ENCODE data around the gene SEC22A.

SEC22A gene

DNA sequence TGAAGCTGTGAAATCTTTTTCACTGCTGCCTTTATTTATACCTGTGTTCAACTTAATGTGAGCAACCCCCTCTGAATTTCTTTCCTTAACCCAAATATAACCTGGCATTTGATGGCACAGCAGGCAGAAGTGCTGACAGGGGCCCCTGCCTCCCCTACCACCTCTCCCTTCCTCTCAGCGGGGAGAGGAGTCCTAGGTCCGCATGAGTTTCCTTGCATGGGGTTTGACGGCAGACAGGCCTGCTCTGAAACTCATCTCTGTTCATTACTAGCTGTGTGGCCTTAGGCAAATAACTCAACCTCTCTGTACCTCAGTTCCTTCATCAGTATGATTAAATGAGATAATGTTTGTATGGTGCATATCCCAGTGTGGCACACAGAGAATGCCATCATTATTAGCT, 79.7 kb downstream of the SEC22A start:
- Histone ChIP-seq H3K36me3 (ENCODE audit: control insufficient read depth in 4 of 4, insufficient read depth in 4 of 4, low read length in 3 of 4) (no peaks in the 10 kb centered on the region), H3K4me1 (ENCODE audit: control extremely low read depth in 1 of 4, control insufficient read depth in 4 of 4, insufficient read depth in 4 of 4, low read length in 3 of 4) (no peaks in the 10 kb centered on the region), H3K4me3 (ENCODE audit: control insufficient read depth in 1 of 7, extremely low read depth in 1 of 7, insufficient read depth in 4 of 7, low read depth in 2 of 7, low read length in 6 of 7) (no peak overlapping the region), H3K27me3 (replicated peaks in 2 of 5; ENCODE audit: control insufficient read depth in 4 of 5, insufficient read depth in 5 of 5, low read length in 4 of 5) (no peaks in the 10 kb centered on the region), H3K9me3 (ENCODE audit: control extremely low read depth in 1 of 5, control insufficient read depth in 4 of 5, insufficient read depth in 2 of 5, low read depth in 1 of 5, low read length in 4 of 5) (no peaks in the 10 kb centered on the region), H3K27ac (ENCODE audit: insufficient read depth in 1 of 2, low read depth in 1 of 2, low read length in 2 of 2, poor library complexity in 1 of 2, severe bottlenecking in 2 of 2) (no peak overlapping the region)
- POLR2A ChIA-PET = no interaction called here
- no CpG with 5 or more reads among the region's 3 CpGs for WGBS (ENCODE audit: insufficient coverage)
- CTCF ChIA-PET = interaction anchor here (1.5 kb wide), 1 partner anchor 11 kb away, joined by 3 read pairs; no protein-coding TSS in a partner anchor
- DNase-seq = no peak

DNA sequence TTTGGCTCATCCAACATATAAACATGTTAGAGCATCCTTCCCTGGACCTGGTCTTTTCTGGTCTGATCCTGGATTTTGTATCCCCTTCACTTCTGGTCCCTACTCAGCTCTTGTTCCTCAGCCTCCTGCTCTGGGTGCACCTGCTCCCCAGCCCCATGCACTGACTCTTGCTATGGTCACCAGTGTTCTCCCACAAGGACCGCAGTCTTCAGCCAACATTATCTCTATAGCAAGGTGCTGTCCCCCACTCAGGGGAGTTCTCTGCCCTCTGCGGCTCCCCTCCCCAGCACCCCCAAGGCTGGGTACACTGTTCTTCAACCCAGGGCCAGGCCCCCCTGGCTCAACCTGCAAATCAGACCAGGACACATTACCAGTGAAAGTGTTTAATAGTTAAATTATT, 80.2 kb downstream of the SEC22A start:
- Histone ChIP-seq H3K4me1 (ENCODE audit: control extremely low read depth in 1 of 4, control insufficient read depth in 4 of 4, insufficient read depth in 4 of 4, low read length in 3 of 4) (no peaks in the 10 kb centered on the region), H3K36me3 (ENCODE audit: control insufficient read depth in 4 of 4, insufficient read depth in 4 of 4, low read length in 3 of 4) (no peaks in the 10 kb centered on the region), H3K4me3 (ENCODE audit: control insufficient read depth in 1 of 7, extremely low read depth in 1 of 7, insufficient read depth in 4 of 7, low read depth in 2 of 7, low read length in 6 of 7) (no peak overlapping the region), H3K27ac (ENCODE audit: insufficient read depth in 1 of 2, low read depth in 1 of 2, low read length in 2 of 2, poor library complexity in 1 of 2, severe bottlenecking in 2 of 2) (no peak overlapping the region), H3K27me3 (replicated peaks in 2 of 5; ENCODE audit: control insufficient read depth in 4 of 5, insufficient read depth in 5 of 5, low read length in 4 of 5) (no peaks in the 10 kb centered on the region), H3K9me3 (ENCODE audit: control extremely low read depth in 1 of 5, control insufficient read depth in 4 of 5, insufficient read depth in 2 of 5, low read depth in 1 of 5, low read length in 4 of 5) (no peaks in the 10 kb centered on the region)
- 80% methylated on average over 1 of the region's 2 CpGs for WGBS (ENCODE audit: insufficient coverage)
- no peak for DNase-seq
- POLR2A ChIA-PET = no interaction called here
- CTCF ChIA-PET = interaction anchor here (1.5 kb wide), 1 partner anchor 12 kb away, joined by 3 read pairs; no protein-coding TSS in a partner anchor

DNA sequence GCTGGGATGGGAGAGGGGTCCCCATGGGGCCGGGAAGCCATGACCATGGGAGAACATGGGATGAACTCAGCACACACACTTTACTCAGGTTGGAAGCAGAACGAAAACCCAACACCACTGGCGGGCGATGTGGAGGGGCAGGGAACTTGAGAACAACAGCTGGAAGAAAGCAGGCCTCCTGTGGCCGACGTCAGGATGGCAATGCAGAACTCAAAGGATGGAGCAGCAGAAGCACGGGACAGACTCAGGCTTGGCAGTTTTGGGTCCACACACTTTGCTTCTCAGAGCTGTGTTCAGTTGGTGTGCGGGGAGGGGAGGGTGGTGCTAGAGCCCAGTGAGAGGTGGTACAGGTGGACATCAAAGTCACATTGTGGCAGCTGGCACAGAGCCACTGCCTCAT, 80.7 kb downstream of the SEC22A start:
- Histone ChIP-seq H3K4me1 (ENCODE audit: control extremely low read depth in 1 of 4, control insufficient read depth in 4 of 4, insufficient read depth in 4 of 4, low read length in 3 of 4) (no peaks in the 10 kb centered on the region), H3K4me3 (ENCODE audit: control insufficient read depth in 1 of 7, extremely low read depth in 1 of 7, insufficient read depth in 4 of 7, low read depth in 2 of 7, low read length in 6 of 7) (no peak overlapping the region), H3K27ac (ENCODE audit: insufficient read depth in 1 of 2, low read depth in 1 of 2, low read length in 2 of 2, poor library complexity in 1 of 2, severe bottlenecking in 2 of 2) (no peak overlapping the region), H3K27me3 (replicated peaks in 2 of 5; ENCODE audit: control insufficient read depth in 4 of 5, insufficient read depth in 5 of 5, low read length in 4 of 5) (no peaks in the 10 kb centered on the region), H3K9me3 (ENCODE audit: control extremely low read depth in 1 of 5, control insufficient read depth in 4 of 5, insufficient read depth in 2 of 5, low read depth in 1 of 5, low read length in 4 of 5) (no peaks in the 10 kb centered on the region), H3K36me3 (ENCODE audit: control insufficient read depth in 4 of 4, insufficient read depth in 4 of 4, low read length in 3 of 4) (no peaks in the 10 kb centered on the region)
- CTCF ChIA-PET = no interaction called here
- POLR2A ChIA-PET = no interaction called here
- DNase-seq = no peak
- 100% methylated on average over 6 of the region's 8 CpGs for WGBS (ENCODE audit: insufficient coverage)

DNA sequence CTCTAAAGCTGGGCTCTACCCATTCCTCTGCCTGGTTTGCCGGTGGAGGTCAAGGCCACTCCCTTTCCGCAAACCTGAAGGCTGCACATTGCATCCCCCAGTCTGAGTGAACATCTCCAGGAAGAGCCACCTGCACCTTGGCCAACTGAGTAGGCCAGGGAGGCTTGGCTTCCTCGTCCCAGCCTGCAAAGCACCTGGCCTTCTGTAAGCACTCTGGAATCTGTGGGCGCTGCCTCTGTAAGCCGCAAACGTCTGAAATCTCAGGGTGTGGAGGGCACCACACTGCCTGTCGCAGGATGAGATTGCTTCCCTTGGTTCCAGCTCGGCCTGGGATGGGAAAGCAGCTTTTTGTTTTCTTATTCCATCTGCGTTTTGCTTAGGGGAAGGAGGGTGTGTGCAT, 81.3 kb downstream of the SEC22A start:
- Histone ChIP-seq H3K36me3 (ENCODE audit: control insufficient read depth in 4 of 4, insufficient read depth in 4 of 4, low read length in 3 of 4) (no peaks in the 10 kb centered on the region), H3K9me3 (ENCODE audit: control extremely low read depth in 1 of 5, control insufficient read depth in 4 of 5, insufficient read depth in 2 of 5, low read depth in 1 of 5, low read length in 4 of 5) (no peaks in the 10 kb centered on the region), H3K4me3 (ENCODE audit: control insufficient read depth in 1 of 7, extremely low read depth in 1 of 7, insufficient read depth in 4 of 7, low read depth in 2 of 7, low read length in 6 of 7) (no peak overlapping the region), H3K27me3 (replicated peaks in 2 of 5; ENCODE audit: control insufficient read depth in 4 of 5, insufficient read depth in 5 of 5, low read length in 4 of 5) (no peaks in the 10 kb centered on the region), H3K4me1 (ENCODE audit: control extremely low read depth in 1 of 4, control insufficient read depth in 4 of 4, insufficient read depth in 4 of 4, low read length in 3 of 4) (no peaks in the 10 kb centered on the region), H3K27ac (ENCODE audit: insufficient read depth in 1 of 2, low read depth in 1 of 2, low read length in 2 of 2, poor library complexity in 1 of 2, severe bottlenecking in 2 of 2) (no peak overlapping the region)
- no peak for DNase-seq
- ChIA-PET POLR2A (no interaction called here), CTCF (no interaction called here)
- 97% methylated on average over 7 of the region's 9 CpGs for WGBS (ENCODE audit: insufficient coverage)

DNA sequence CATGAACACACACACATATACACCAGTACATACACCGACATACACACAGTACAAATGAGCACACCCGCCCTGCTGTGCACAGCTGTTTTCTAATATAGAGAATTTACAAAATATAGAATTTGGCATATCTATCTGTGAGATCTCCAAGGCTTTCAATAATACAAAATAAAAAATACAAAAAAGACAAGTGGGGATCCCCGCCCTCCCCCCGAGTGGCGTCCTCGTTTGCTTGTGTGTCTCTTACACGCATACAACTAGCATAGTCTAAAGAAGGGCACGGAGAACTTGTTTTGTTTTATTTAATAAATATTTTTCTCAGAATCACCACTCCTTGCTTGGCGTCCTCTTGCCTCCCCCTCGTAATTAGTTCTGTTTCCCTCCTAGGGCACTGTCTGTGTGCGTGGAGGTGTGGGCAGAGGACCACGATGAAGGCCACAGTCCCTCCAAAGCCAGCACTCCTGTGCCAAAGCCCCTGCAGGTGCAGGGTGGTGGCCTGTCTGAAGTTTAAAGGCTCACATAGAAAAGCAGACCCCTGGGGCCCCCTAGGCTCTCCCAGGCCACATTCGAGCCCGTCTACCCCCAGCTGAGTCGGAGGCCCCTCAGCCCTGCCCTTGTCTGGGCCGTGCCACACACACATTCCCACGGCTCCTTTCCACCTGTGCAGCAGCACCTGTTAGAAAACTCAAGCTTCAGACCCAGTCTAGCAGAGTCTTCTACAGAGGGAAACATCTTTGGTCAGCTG, 82.1 kb downstream of the SEC22A start:
- POLR2A ChIA-PET = no interaction called here
- 93% methylated on average over 7 of the region's 17 CpGs for WGBS (ENCODE audit: insufficient coverage)
- Histone ChIP-seq H3K4me3 (ENCODE audit: control insufficient read depth in 1 of 7, extremely low read depth in 1 of 7, insufficient read depth in 4 of 7, low read depth in 2 of 7, low read length in 6 of 7) (no peak overlapping the region), H3K36me3 (ENCODE audit: control insufficient read depth in 4 of 4, insufficient read depth in 4 of 4, low read length in 3 of 4) (no peaks in the 10 kb centered on the region), H3K27me3 (replicated peaks in 2 of 5; ENCODE audit: control insufficient read depth in 4 of 5, insufficient read depth in 5 of 5, low read length in 4 of 5) (no peaks in the 10 kb centered on the region), H3K4me1 (ENCODE audit: control extremely low read depth in 1 of 4, control insufficient read depth in 4 of 4, insufficient read depth in 4 of 4, low read length in 3 of 4) (no peaks in the 10 kb centered on the region), H3K9me3 (ENCODE audit: control extremely low read depth in 1 of 5, control insufficient read depth in 4 of 5, insufficient read depth in 2 of 5, low read depth in 1 of 5, low read length in 4 of 5) (no peaks in the 10 kb centered on the region), H3K27ac (ENCODE audit: insufficient read depth in 1 of 2, low read depth in 1 of 2, low read length in 2 of 2, poor library complexity in 1 of 2, severe bottlenecking in 2 of 2) (no peak overlapping the region)
- DNase-seq = no peak
- CTCF ChIA-PET = no interaction called here

DNA sequence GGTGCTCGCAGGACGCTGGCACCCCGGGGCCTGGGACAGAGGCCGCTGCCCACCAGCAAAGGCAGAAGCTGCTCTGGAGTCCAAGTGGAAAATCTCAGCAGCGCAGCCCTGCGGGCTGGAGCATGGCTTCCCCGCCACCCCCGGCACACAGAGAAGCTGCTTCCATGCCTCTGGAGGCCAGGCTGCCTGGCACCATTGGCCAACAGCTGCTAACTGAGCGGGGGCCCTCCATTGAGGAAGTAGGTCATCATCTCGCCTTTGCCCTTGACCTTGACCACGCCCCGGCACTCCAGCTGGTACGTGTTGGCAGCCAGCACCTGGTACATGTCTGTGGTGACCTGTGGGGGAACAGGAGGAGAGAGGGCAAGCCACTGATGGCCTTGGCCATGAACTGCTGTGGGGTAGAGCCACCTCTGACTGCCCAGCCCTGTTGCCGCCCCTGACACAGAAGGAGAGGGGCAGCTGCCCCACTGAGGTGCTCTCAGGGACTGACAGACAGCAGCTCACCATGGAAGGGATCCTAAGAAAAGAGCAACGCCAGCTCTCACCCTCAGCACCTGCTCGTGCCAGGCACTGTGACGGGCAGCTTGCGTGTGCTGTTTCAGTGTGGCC, 82.8 kb downstream of the SEC22A start:
- Histone ChIP-seq H3K36me3 (ENCODE audit: control insufficient read depth in 4 of 4, insufficient read depth in 4 of 4, low read length in 3 of 4) (no peaks in the 10 kb centered on the region), H3K4me1 (ENCODE audit: control extremely low read depth in 1 of 4, control insufficient read depth in 4 of 4, insufficient read depth in 4 of 4, low read length in 3 of 4) (no peaks in the 10 kb centered on the region), H3K4me3 (ENCODE audit: control insufficient read depth in 1 of 7, extremely low read depth in 1 of 7, insufficient read depth in 4 of 7, low read depth in 2 of 7, low read length in 6 of 7) (no peak overlapping the region), H3K27ac (ENCODE audit: insufficient read depth in 1 of 2, low read depth in 1 of 2, low read length in 2 of 2, poor library complexity in 1 of 2, severe bottlenecking in 2 of 2) (no peak overlapping the region), H3K27me3 (replicated peaks in 2 of 5; ENCODE audit: control insufficient read depth in 4 of 5, insufficient read depth in 5 of 5, low read length in 4 of 5) (no peaks in the 10 kb centered on the region), H3K9me3 (ENCODE audit: control extremely low read depth in 1 of 5, control insufficient read depth in 4 of 5, insufficient read depth in 2 of 5, low read depth in 1 of 5, low read length in 4 of 5) (no peaks in the 10 kb centered on the region)
- no peak for DNase-seq
- ChIA-PET CTCF (interaction anchor here (0.7 to 1.8 kb wide), 2 partner anchors 36 to 281 kb away, joined by 3 to 4 read pairs; no protein-coding TSS in a partner anchor), POLR2A (no interaction called here)
- 96% methylated on average over 18 of the region's 18 CpGs for WGBS (ENCODE audit: insufficient coverage)

DNA sequence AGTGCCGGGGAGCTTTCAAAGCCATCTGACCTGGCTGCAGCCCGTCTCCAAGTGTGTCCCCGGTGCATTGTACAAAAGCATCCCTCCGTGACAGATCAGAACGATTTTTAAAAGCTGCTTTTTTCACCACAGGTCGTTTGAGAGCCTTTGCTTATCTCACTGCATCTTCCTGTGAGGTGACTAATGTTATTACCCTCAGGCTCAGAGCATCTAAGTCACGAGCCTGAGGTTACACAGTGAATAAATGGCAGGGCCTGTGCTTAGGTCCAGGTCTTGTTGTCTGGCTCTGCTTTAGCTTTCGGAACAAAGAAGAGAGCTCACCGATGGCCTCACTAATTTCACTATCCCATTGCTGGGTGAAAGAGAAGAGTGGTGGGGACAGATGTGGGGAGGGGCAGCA, 83.3 kb downstream of the SEC22A start:
- H3K36me3 ChIP-seq (ENCODE audit: control insufficient read depth in 4 of 4, insufficient read depth in 4 of 4, low read length in 3 of 4) = no peaks in the 10 kb centered on the region
- POLR2A ChIA-PET = no interaction called here

More for the DNA sequence above, 83.3 kb downstream of the SEC22A start:
- Histone ChIP-seq H3K27me3 (replicated peaks in 2 of 5; ENCODE audit: control insufficient read depth in 4 of 5, insufficient read depth in 5 of 5, low read length in 4 of 5) (no peaks in the 10 kb centered on the region), H3K9me3 (ENCODE audit: control extremely low read depth in 1 of 5, control insufficient read depth in 4 of 5, insufficient read depth in 2 of 5, low read depth in 1 of 5, low read length in 4 of 5) (no peaks in the 10 kb centered on the region), H3K4me3 (ENCODE audit: control insufficient read depth in 1 of 7, extremely low read depth in 1 of 7, insufficient read depth in 4 of 7, low read depth in 2 of 7, low read length in 6 of 7) (no peak overlapping the region), H3K4me1 (ENCODE audit: control extremely low read depth in 1 of 4, control insufficient read depth in 4 of 4, insufficient read depth in 4 of 4, low read length in 3 of 4) (no peaks in the 10 kb centered on the region), H3K27ac (ENCODE audit: insufficient read depth in 1 of 2, low read depth in 1 of 2, low read length in 2 of 2, poor library complexity in 1 of 2, severe bottlenecking in 2 of 2) (no peak overlapping the region)
- CTCF ChIA-PET = interaction anchor here (0.7 to 1.8 kb wide), 2 partner anchors 35 to 280 kb away, joined by 3 to 4 read pairs; no protein-coding TSS in a partner anchor
- 83% methylated on average over 9 of the region's 9 CpGs for WGBS (ENCODE audit: insufficient coverage)
- DNase-seq = no peak
